Stimulated activated CD4-positive, alpha-beta T cell treated with anti-CD3 and anti-CD28 coated beads, Interleukin-4, amount 100 ng/mL, for 24 hours (primary cell): ENCODE results near the gene RFXANK.
"Not testable (repeated sequence)": the region's sequence is repeated elsewhere in the genome, so short reads cannot be mapped to it uniquely, and the experiment has no call there.

Source experiments
- DNase-seq: peaks from one replicate; pipeline ENCODE4 v3.0.0-alpha.2; 2020

Gene RFXANK

DNA sequence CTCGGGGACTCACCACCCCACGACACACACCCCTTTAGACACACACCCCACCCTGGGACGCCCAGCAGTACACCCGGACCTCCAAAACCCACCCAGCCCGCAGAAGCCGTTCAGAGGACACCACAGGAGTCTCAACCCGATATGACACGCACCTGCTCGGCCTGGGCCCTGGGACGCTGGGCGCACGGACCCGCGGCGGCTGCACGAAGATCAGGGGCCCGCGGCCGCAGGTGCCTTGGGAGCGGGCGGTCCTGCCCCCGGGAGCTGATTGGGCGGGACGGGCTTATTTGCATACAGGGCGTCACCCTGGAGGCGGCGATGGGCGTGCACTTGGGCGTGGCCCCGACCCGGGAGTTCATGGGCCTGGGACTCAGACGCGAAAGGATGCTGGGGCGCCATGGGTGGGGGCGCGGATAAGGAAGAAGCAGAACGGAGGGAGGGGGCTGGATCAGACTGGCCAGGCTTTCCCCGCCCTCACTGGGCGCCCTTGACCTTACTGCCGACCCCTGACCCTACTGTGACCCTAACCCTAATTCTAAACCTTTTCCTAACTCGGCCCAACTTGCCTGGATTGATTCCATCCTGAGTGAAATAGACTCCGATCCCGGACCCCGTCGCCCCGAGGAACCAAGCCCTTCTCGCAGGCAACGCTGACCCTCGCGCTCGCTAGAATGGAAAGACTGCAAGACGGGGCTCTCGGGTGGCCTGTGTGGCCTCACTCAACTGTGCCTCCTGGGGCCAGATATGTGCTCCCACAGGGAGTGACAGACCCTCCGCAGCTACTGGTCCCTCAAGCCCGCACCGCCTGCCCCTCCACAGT is 21.8 kb upstream of the RFXANK start, which contains the start of gene MEF2B:
Gene MEF2B (minus strand): TSS at position 211 of the 820 bp plus-strand sequence. CDS start 19,528 bp downstream, outside the sequence.
- peak; percentile 78 for DNase-seq

DNA sequence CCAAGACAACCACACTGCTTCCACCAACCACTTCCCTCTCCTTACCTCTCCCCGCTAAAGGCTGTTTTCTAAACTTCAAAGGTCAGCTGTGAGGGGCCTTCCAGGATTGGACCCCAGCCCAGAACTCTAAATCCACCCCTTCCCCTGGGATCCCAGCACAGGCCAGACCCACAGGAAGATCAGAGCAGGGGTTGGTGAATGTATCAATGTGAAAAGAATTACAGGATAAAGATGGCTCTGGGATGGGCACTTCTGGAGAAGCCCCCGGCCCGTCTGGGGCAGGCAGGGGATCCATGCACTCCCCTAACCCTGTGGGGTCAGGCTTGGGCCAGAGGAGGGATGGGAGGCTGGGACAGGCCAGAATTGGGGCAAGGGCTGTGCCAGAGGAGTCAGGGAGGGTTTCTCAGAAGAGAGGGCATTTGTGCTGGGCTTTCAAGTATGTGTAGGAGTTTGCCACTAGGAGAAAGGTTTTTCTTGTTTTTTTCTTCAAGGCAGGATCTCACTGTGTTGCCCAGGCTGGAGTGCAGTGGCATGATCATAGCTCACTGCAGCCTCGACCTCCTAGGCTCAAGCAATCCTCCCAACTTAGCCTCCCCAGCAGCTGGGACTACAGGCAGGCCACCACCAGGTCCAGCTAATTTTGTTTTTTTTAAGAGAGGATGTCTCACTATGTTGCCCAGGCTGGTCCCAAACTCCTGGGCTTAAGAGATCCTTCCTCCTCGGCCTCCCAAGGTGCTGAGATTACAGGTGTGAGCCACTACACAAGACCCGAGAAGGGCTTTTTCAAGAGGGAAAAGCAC is 21.0 kb upstream of the RFXANK start:
- no peak for DNase-seq

DNA sequence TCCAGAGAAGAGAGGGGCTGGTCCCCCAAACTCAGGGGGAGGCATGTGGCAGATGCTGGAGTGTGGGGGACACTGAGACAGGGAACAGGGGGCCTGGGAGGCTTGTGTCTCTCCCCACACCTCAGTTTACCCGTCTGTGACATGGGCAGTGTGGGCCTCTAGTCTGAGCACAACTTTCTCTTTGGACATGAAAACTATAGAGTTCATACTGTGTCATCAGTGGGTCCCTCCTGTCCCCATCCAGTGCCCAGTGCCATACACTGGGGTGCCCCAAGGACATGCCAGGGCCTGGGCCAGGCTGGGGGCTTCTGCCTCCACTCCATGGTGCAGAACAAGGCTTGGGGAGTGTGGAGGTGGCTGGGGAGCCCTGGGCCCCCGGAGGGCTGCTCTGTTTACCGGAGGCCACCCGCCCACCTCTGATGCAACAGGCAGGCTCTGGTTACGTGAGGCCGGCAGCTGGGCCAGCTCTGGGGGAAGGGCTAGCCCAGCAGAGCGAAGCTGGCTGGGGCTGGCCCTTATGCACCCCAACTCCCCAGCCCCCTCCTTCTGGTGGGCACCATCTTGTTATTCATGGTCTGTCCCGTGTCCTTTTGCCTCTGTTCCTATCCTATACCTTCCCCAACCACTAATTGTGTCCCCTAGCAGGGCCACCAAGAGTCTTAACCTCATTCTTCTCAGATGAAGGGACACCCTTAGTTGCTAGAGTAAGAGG is 20.1 kb upstream of the RFXANK start:
- no peak for DNase-seq

DNA sequence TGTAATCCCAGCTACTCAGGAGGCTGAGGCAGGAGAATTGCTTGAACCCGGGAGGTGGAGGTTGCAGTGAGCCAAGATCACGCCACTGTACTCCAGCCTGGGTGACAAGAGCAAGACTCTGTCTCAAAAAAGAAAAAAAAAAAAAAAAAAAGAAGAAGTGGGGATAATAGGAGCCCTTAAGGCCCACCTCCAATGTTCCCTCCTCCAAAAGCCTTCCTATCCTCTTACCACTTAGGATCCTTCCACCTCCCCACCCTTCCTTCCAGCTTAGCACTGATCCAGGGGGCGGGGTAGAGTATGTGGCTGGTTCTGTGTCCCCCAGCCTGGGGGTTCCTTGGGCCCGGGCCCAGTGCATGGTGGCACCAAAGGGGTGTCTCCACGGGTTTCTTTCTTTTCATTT is 18.8 kb upstream of the RFXANK start:
- not testable (repeated sequence) for DNase-seq

DNA sequence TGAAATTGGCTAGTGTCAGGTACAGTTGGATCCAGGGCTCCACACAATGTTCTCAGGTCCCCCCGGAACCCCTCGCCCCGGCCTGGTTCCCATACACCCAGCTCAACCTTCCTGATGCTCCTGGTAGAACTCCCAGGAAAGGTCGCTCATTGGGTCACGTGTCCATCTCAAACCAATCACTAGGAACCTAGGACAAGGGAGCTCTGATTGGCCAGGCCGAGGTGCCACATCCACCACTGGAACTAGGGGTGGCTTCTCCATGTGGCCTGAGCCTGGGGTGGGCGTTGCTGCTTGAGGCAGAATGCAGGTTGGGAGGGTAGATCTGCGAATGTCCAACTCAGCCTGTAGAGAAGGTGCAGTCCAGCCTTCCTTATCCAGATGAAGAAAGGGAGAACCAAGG is 15.1 kb upstream of the RFXANK start:
- no peak for DNase-seq

DNA sequence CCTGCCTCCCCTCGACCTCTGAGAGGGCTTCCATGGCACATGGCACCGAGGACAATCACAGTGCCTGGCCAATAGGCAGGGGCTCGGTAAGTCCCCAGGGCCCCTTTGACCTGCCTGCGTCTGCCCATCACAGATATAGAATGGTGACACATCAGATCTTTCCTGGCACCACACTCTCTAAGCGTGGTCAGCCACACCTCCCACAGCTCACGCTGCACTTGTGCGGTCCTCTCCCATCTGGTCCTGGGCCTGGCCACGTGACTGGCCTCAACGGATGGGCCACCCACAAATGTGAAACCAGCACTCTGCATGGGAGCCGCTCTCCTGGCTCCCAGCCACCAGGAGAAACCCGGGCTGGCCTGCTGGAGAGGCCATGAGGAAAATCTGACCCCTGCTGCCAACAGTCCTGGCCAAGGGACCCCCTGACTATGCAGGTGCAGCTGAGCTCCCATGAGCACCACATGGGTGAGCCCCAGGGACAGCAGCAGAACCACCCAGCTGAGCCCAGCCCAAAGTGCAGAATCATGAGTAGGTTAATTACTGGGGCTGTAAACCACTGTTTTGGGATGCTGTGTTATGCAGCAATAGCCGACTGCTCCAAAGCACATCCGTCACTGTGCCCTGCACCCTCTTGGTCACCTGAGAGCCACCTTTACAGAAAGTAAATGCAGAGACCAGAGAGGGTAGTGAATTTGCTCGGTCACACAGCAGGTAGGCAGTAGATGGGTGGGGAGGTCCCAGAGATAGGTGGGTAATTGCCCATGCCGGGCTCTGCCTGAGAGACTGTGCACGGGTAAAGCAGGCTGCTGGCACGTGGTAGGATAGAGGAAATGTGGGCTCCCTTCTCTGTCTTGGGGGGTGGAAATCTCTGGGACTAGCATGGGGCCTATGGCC is 12.3 kb upstream of the RFXANK start:
- DNase-seq: no peak

DNA sequence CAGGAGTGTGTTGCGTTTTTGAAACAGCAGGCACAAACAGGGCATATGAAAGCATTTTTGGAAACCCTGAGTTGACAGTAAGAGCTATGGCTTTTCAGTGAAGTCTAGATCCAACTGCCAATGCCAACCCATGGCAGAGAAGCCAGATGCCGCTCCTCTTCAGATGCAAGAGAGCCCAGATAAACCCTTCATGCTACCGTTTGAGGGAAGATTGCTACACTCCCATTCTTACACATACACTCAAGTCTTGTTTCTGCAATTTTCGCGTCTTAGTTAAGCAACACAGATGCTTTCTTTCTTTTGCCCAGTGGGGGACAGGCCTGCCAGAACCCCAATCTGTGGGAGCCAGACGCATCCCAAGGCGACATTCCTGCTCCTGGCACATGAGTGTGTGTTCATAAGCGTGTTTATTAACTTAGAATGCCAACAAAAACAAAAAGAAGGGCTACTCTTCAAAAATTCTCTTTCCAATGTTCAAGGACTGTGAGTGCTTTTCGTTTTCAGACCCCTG is 10.5 kb upstream of the RFXANK start:
- no peak for DNase-seq

DNA sequence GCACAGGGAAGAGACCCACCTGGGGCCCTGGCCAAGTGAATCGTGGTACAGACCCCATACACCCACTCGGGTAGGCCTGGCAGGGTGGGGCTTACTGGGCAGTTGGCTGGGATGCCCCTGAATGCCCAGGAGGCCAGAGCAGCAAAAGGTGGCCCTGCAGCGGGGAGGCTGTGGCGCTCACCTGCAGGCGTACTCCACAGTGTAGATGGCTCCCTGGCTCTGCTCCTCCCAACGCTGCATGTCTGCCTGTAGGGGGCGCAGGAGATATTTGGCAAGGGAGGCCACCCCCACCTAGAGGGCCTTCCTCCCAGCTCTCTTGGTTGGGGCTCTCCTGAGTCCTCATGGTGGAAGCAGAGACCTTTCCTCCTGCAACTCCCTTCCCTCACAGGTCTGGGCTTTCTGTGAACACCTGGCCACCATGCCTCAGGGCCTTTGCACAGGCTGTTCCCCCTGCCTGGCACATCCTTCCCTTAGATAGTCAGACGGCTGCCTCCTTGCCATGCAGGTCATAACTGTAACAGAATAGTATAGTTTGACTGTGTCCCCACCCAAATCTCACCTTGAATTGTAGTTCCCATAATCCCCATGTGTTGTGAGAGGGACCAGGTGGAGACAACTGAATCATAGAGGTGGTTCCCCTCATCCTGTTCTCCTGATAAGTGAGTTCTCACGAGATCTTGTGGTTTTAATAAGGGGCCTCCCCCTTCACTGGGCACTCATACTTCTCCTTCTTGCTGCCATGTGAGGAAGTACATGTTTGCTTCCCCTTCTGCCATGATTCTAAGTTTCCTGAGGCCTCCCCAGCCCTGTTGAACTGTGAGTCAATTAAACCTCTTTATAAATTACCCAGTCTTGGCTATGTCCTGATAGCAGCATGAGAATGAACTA is 6.0 kb upstream of the RFXANK start:
- DNase-seq: peak; percentile 75

DNA sequence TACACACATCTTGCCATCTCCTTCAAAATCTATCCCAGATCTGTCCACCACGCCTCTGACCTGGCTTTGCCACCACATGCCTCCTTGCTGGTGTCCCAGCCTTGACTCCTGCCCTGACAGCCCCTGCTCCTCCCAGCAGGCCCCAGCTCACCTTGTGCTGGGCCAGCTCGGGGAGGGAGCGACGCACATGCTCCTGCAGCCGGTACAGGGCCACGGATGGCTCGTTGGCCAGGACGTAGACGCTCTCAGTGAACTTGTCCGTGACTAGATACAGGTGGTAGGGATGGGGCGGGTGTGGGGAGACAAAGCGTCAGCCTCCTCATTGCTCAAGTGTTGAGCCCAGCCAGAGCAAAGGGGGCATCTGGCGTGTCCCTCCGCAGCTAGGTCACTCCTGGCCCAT is 5.3 kb upstream of the RFXANK start:
- no peak for DNase-seq

DNA sequence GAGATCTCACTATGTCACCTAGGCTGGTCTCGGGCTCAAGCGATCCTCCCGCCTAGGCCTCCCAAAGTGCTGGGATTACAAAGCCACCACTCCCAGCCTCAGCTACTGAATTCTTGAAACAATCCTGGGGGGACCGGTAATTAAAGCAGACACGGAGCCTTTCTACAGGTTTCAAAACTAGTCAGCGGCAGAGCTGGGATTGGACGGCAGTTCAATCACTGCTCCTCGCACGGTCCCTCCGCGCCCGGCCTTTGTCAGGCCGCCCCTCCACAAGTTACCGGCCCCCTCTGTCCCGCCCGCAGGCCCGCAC is 335 bp upstream of the RFXANK start:
- DNase-seq: no peak

DNA sequence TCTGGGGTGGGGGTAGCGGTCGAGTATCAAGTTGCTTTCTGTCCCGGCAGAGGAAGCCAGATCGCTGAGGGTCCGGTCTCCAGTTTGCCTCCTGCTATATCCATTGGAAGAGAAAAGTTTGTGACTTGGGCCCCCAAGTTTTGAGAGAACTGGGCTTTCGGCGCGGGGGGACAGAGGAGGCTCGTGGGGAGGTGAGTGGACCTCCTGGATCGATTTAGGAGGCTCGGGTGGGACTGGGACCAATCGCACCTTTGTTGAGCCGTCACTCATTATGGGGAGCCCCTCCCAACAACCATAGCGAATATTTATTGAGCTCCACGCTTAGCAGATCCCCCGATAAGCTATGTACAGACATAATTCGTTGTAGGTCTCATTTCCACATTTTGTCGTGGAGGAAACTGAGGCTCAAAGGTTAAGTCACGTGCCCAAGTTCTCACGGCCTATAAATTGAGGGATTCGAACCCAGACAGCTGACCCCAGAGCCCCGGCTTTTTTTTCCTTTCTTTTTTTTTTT is 909 bp downstream of the RFXANK start:
- DNase-seq: no peak

DNA sequence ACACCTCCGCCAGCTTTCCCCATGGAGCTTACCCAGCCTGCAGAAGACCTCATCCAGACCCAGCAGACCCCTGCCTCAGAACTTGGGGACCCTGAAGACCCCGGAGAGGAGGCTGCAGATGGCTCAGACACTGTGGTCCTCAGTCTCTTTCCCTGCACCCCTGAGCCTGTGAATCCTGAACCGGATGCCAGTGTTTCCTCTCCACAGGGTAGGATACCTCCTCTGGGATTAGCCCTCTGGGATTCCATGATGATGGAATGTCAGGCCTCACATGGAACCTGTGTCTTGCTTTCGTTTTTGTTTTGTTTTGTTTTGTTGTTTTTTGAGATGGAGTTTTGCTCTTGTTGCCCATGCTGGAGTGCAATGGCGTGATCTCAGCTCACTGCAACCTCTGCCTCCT is 1.9 kb downstream of the RFXANK start:
- DNase-seq: no peak

DNA sequence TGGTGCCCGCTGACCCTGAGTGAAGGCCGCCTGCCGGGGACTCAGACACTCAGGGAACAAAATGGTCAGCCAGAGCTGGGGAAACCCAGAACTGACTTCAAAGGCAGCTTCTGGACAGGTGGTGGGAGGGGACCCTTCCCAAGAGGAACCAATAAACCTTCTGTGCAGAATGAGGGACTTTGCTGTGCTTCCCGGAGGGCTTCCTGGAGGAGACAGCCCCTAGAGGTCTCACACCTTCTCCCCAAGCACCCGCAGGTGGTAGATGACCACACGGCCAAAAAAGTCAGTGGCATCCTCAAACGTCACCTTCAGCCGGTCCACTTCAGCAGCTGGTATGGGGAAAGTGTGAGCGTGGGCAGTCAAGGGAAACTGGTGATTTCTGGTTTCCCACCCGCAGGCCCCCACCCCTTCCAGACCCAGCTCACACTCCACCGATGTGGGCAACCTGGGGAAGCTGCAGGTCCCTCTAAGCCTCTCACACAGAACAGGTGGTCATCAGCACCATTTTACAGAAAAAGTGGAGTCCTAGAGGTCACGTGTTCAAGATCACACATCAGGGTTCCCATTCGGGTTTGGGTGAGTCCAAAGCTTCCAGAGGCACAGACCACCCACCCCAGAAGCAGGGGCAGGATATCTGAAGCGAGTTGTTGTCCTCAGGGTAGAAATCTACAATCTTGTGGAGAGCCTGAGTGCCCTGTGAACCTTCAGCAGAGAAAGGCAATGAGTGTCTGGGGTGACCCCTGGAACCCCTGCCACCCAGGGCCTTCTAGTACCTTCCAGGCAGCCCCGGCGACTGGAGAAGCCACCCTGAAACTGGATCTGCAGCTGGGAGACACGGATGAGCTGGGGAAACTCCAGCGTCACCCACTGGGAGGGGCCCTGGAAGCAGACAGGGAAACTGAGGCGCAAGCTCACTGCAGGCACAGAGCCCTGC is 9.9 kb downstream of the RFXANK start:
- no peak for DNase-seq

DNA sequence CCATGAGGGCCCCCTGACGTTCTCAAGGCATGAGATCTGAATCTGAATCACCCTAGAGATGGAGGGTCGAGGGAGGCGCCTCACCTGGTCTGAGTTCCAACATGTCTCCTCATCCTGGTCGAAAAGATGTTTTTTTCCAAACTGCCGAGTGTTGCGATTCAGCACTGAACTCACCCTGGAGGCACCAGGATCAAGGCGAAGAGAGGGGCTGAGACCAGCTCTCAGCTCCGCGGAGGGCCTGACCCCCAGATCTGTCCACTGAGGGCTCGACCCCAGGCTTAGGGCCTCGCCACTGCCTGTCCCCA is 10.6 kb downstream of the RFXANK start:
- no peak for DNase-seq

DNA sequence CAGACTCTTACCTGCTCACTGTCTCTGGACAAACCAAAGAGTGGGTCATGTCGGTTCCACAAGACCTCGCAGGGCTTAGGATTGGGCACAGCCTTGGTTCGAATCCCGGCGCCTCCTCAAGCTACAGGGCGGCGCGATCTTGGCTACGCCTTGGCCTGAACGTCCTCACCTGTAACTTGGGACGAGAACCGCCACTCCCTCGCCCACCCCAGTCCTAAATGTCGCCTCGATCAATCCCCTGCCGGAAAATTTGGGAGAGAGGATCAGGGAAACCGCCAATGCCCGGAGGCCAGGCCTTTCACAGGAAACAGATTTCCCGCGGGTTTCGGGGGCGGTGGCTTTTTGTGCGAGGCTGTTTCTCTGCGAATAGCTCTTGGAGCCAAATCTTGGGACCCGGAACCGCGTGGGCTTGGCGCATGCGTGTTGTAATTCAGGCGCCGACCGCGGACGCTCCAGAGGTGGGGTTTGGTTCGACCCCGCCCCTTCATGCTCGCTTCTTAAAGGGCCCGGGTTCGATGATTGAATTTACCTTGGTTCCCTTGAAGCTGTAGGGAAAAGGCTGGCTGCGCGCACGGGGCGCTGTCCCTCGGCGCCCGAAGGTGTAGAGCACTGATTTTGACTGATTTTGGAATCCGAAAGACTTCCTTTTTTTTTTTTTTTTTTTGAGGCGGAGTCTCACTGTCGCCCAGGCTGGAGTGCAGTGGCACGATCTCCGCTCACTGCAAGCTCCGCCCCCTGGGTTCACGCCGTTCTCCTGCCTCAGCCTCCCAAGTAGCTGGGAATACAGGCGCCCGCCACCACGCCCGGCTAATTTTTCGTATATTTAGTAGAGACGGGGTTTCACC is 11.2 kb downstream of the RFXANK start, which contains the start of gene NR2C2AP:
Gene NR2C2AP (minus strand): TSS at position 403 of the 845 bp plus-strand sequence. CDS start 354 bp downstream, at position 49.
- DNase-seq: peak; percentile 95

DNA sequence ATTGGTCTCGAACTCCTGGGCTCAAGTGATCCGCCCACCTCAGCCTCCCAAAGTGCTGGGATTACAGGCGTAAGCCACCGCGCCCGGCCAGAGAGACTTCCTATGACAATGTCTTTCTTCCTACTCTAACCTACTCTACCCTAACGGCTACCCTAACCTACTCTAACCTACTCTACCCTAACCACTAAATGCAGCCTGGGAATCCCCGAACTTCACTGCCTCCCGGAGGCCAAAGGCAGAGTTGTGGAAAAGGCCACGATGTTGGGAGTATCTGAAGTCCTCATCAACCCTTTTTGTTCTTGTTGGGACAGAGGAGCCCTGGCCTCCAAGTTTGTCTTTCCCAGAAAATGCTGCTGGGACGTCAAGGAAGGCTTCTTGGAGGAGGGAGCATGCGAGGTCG is 12.1 kb downstream of the RFXANK start:
- DNase-seq: no peak

DNA sequence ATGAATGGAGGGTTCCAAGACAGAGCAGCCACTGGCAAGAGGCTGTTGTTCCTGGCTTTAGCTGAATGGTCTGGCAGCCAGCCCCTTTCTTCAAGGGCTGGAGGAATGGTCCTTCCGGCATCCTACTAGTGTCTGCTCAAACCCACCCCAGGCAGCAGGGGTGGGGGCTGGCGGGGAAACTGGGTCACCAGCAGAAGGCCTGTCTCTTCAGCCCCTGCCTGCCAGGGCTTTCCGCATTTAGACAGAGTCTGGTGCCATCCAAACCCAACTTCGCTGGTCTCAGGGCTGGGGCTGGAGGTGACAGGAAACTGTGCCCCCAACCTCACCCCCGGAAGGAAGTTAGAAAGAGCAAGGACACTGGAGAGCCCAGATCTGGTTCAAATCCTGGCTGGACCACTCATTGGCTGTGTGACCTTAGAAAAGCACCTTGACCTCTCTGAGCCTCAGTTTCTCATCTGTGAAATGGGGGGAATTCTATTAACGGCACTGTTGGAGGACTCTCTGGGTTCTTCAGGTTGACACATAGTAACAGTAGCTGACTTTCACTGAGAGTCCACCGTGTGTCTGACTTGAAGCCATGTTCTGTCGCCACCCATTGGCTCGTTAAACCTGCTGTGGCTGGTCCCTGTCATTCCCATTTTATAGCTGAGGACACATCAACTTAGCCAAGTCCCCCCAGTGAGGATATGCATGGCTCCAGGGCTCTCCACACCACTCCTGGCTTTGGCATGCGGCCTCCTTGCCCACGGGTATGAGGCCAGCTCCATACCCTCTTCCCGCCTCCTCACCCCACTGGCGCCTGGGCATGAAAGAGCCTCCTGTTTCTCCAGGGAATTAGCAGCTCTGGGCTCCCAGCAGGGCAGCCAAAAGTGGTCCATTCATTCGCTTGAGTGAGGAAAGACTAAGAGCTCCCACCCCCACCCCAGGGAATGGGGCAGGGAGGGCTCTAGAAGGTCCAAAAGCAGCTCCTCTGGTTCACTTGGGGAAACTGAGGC is 13.7 kb downstream of the RFXANK start:
- no peak for DNase-seq

DNA sequence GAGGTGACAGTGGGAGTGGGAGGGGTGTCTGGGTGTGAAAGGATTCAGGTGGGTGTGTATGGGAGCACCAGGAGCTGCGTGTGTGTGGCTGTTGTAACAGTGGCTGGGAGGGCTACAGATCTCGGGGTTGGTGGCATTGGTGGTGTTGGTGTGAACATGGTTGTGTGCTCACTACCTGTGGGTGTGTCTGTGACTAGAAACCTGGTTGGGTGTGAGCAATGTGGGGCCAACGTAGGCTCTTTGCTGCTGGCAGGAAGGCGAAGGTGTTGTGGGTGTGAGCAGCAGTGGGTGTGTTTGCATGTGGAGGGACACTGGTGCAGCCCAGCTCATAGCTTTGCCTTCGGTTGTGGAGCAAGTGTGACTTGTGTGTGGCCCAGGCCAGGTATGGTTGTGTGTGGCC is 14.9 kb downstream of the RFXANK start:
- DNase-seq: no peak
